ENCODE measurements around the gene MALAT1.

MALAT1 gene

GRCh38 chr11:65555693-65556231, 56.9 kb downstream of the MALAT1 start:
- DNase-seq (ENCODE audit: low read depth in 2 of 2): peak; percentile 82 to 83
- H3K4me3 ChIP-seq (replicated peaks in 1 of 2; ENCODE audit: low read depth in 2 of 2, low read length in 2 of 2): no peak overlapping the region
- no peak for TF ChIP-seq CTCF (IDR thresholded peaks at IDR 0.05; ENCODE audit: low read depth, low read length)
